NT2/D1 (cell line): ENCODE data around the gene PCDH18.
"Not testable (repeated sequence)": the region's sequence is repeated elsewhere in the genome, so short reads cannot be mapped to it uniquely, and the experiment has no call there.

Experiments used
- DNase-seq: peaks from one replicate; pipeline ENCODE4 v3.0.0-alpha.2; 2011; ENCODE audit warnings: low read depth, low spot score
- H3K27me3 ChIP-seq: 2 replicates; pipeline ENCODE4 v1.6.0; 2011; ENCODE audit warnings: mild to moderate bottlenecking; ENCODE audit not compliant: insufficient read length, insufficient read depth
- H3K36me3 ChIP-seq: 2 replicates; pipeline ENCODE4 v1.6.1; 2011; ENCODE audit warnings: mild to moderate bottlenecking, low read length, mixed read lengths; ENCODE audit not compliant: insufficient read depth, insufficient read length
- H3K4me1 ChIP-seq: 2 replicates; pipeline ENCODE4 v1.5.1; 2011; ENCODE audit not compliant: insufficient read depth, insufficient read length
- H3K4me3 ChIP-seq: 2 replicates; pipeline ENCODE4 v1.5.1; 2011; ENCODE audit warnings: low read depth; ENCODE audit not compliant: insufficient read length
- H3K9ac ChIP-seq: 2 replicates; pipeline ENCODE4 v1.6.0; 2011; ENCODE audit warnings: low read depth; ENCODE audit not compliant: insufficient read length
- H3K9me3 ChIP-seq: 2 replicates; pipeline ENCODE4 v1.5.1; 2011; ENCODE audit warnings: mild to moderate bottlenecking, low read length; ENCODE audit not compliant: insufficient read depth
- SUZ12 ChIP-seq: IDR thresholded peaks from 2 replicates; pipeline ENCODE4 v1.6.1; 2011; ENCODE audit not compliant: insufficient read length, insufficient read depth; ENCODE audit errors: extremely low read depth
- YY1 ChIP-seq: IDR thresholded peaks from 2 replicates; pipeline ENCODE4 v1.6.1; 2011; ENCODE audit not compliant: insufficient read length, insufficient read depth
- ZNF274 ChIP-seq: IDR thresholded peaks from 2 replicates; pipeline ENCODE4 v1.6.1; 2011; ENCODE audit warnings: mild to moderate bottlenecking, low read depth, low read length

The PCDH18 gene

GRCh38 chr4:137528673-137529072, 3.6 kb downstream of the PCDH18 start:
- TF ChIP-seq SUZ12: no peak
- no peak for TF ChIP-seq YY1
- no peak for TF ChIP-seq ZNF274
- no peaks in the 10 kb centered on the region for H3K36me3 ChIP-seq
- no peak for DNase-seq

GRCh38 chr4:137526681-137527080, 5.6 kb downstream of the PCDH18 start:
- Histone ChIP-seq H3K36me3 (no peaks in the 10 kb centered on the region), H3K9me3 (peaks cover 5% of the 10 kb centered on the region; the same call in 1 of the 2 replicates), H3K27me3 (no peaks in the 10 kb centered on the region), H3K9ac (no peak overlapping the region), H3K4me1 (no peaks in the 10 kb centered on the region), H3K4me3 (no peak overlapping the region)
- TF ChIP-seq SUZ12: no peak
- TF ChIP-seq ZNF274: no peak
- TF ChIP-seq YY1: no peak
- no peak for DNase-seq

More at GRCh38 chr4:137528673-137529072, 3.6 kb downstream of the PCDH18 start:
- Histone ChIP-seq H3K27me3 (no peaks in the 10 kb centered on the region), H3K4me3 (no peak overlapping the region), H3K9ac (no peak overlapping the region), H3K9me3 (peaks cover 5% of the 10 kb centered on the region; the same call in 1 of the 2 replicates), H3K4me1 (no peaks in the 10 kb centered on the region)

GRCh38 chr4:137524725-137525369, 7.4 kb downstream of the PCDH18 start:
- no peak overlapping the region for H3K9ac ChIP-seq
- H3K4me3 ChIP-seq: no peak overlapping the region
- H3K27me3 ChIP-seq: no peaks in the 10 kb centered on the region
- no peak for TF ChIP-seq ZNF274
- TF ChIP-seq SUZ12: no peak
- no peak for TF ChIP-seq YY1
- no peaks in the 10 kb centered on the region for H3K4me1 ChIP-seq
- H3K36me3 ChIP-seq: no peaks in the 10 kb centered on the region
- no peak for DNase-seq
- H3K9me3 ChIP-seq: 0 out of 2 replicates have a peak, but pooled peaks cover under 1% of the 10 kb centered on the region

GRCh38 chr4:137523329-137523728, 9.0 kb downstream of the PCDH18 start:
- no peak overlapping the region for H3K9ac ChIP-seq
- H3K27me3 ChIP-seq: no peaks in the 10 kb centered on the region
- H3K36me3 ChIP-seq: no peaks in the 10 kb centered on the region
- DNase-seq: no peak
- no peak for TF ChIP-seq SUZ12
- no peak for TF ChIP-seq YY1
- no peak for TF ChIP-seq ZNF274
- no peaks in the 10 kb centered on the region for H3K9me3 ChIP-seq
- no peaks in the 10 kb centered on the region for H3K4me1 ChIP-seq
- no peak overlapping the region for H3K4me3 ChIP-seq

GRCh38 chr4:137521053-137521452, 11.2 kb downstream of the PCDH18 start:
- no peaks in the 10 kb centered on the region for H3K4me1 ChIP-seq
- no peak overlapping the region for H3K4me3 ChIP-seq
- H3K27me3 ChIP-seq: no peaks in the 10 kb centered on the region
- DNase-seq: no peak
- H3K36me3 ChIP-seq: no peaks in the 10 kb centered on the region
- H3K9me3 ChIP-seq: no peaks in the 10 kb centered on the region
- TF ChIP-seq YY1: no peak
- TF ChIP-seq SUZ12: no peak
- no peak for TF ChIP-seq ZNF274
- no peak overlapping the region for H3K9ac ChIP-seq

GRCh38 chr4:137519406-137519805, 12.9 kb downstream of the PCDH18 start:
- no peaks in the 10 kb centered on the region for H3K4me1 ChIP-seq
- TF ChIP-seq ZNF274 (no peak), YY1 (no peak), SUZ12 (no peak)
- H3K27me3 ChIP-seq: no peaks in the 10 kb centered on the region
- no peaks in the 10 kb centered on the region for H3K9me3 ChIP-seq
- no peaks in the 10 kb centered on the region for H3K36me3 ChIP-seq
- no peak overlapping the region for H3K4me3 ChIP-seq
- no peak overlapping the region for H3K9ac ChIP-seq
- no peak for DNase-seq

GRCh38 chr4:137517323-137517722, 15.0 kb downstream of the PCDH18 start:
- DNase-seq, H3K9ac ChIP-seq, H3K27me3 ChIP-seq, H3K36me3 ChIP-seq, H3K4me1 ChIP-seq, H3K9me3 ChIP-seq, H3K4me3 ChIP-seq: not testable (repeated sequence)
